ENCODE data around the gene USP21. TPM values are rescaled to one million over a fixed set of nuclear protein-coding genes. Genes with fewer than 3 reads are reported as not detected.

The USP21 gene
- total and polyA plus RNA-seq, 9 of the 15 experiments (the other 6 are each of a cell fraction or from before 2014, with no cell fraction given): 4.9 to 52.4 (median 21.6) TPM

DNA sequence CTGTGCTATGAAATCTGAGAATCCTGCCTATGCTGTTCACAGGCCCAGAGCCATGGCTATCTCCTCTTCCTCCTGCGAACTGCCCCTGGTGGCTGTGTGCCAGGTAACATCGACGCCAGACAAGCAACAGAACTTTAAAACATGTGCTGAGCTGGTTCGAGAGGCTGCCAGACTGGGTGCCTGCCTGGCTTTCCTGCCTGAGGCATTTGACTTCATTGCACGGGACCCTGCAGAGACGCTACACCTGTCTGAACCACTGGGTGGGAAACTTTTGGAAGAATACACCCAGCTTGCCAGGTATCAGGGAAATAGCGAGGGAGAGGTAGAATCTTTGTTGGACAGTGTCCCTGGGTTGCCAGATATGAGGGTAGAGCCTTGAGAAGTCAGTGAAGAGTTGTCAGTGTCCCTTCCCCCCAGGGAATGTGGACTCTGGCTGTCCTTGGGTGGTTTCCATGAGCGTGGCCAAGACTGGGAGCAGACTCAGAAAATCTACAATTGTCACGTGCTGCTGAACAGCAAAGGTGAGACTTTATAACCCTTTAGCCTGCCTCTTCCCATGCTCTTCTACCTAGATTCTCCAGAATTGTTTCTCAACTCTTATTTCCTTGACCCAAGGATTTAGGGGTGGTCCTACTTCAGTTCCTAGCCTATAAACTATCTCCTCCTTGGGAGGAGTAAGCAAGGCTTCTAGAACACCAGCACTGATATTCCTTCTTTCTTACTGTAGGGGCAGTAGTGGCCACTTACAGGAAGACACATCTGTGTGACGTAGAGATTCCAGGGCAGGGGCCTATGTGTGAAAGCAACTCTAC, 40.0 kb upstream of the USP21 start (continued):
- TF ChIP-seq ZNF146 (CRISPR knock-in tag; IDR thresholded peaks at IDR 0.05; ENCODE audit: unreplicated experiment) (no peak), CHD1 (IDR thresholded peaks at IDR 0.05; ENCODE audit: low read length) (no peak), ZNF644 (tag; IDR thresholded peaks at IDR 0.05; ENCODE audit: low read depth) (no peak), KLF13 (tag; IDR thresholded peaks at IDR 0.05; ENCODE audit: borderline replicate concordance, low read depth) (no peak), TAL1 (IDR thresholded peaks at IDR 0.05) (no peak), SOX6 (IDR thresholded peaks at IDR 0.05) (no peak), NR3C1 (CRISPR knock-in tag; IDR thresholded peaks at IDR 0.05) (no peak), ZNF217 (CRISPR knock-in tag; IDR thresholded peaks at IDR 0.05) (no peak), ZNF507 (tag; conservative IDR thresholded peaks at IDR 0.05) (no peak), SRSF3 (IDR thresholded peaks at IDR 0.05; ENCODE audit: insufficient read depth, low read length) (no peak), EZH2 (IDR thresholded peaks at IDR 0.05; ENCODE audit: borderline replicate concordance, low read depth, low read length) (no peak), TEAD2 (tag; IDR thresholded peaks at IDR 0.05) (no peak)
- TF ChIP-seq, protein P1, sequence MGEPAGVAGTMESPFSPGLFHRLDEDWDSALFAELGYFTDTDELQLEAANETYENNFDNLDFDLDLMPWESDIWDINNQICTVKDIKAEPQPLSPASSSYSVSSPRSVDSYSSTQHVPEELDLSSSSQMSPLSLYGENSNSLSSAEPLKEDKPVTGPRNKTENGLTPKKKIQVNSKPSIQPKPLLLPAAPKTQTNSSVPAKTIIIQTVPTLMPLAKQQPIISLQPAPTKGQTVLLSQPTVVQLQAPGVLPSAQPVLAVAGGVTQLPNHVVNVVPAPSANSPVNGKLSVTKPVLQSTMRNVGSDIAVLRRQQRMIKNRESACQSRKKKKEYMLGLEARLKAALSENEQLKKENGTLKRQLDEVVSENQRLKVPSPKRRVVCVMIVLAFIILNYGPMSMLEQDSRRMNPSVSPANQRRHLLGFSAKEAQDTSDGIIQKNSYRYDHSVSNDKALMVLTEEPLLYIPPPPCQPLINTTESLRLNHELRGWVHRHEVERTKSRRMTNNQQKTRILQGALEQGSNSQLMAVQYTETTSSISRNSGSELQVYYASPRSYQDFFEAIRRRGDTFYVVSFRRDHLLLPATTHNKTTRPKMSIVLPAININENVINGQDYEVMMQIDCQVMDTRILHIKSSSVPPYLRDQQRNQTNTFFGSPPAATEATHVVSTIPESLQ (CRISPR knock-in tag; IDR thresholded peaks at IDR 0.05): no peak
- TF ChIP-seq, protein P2, sequence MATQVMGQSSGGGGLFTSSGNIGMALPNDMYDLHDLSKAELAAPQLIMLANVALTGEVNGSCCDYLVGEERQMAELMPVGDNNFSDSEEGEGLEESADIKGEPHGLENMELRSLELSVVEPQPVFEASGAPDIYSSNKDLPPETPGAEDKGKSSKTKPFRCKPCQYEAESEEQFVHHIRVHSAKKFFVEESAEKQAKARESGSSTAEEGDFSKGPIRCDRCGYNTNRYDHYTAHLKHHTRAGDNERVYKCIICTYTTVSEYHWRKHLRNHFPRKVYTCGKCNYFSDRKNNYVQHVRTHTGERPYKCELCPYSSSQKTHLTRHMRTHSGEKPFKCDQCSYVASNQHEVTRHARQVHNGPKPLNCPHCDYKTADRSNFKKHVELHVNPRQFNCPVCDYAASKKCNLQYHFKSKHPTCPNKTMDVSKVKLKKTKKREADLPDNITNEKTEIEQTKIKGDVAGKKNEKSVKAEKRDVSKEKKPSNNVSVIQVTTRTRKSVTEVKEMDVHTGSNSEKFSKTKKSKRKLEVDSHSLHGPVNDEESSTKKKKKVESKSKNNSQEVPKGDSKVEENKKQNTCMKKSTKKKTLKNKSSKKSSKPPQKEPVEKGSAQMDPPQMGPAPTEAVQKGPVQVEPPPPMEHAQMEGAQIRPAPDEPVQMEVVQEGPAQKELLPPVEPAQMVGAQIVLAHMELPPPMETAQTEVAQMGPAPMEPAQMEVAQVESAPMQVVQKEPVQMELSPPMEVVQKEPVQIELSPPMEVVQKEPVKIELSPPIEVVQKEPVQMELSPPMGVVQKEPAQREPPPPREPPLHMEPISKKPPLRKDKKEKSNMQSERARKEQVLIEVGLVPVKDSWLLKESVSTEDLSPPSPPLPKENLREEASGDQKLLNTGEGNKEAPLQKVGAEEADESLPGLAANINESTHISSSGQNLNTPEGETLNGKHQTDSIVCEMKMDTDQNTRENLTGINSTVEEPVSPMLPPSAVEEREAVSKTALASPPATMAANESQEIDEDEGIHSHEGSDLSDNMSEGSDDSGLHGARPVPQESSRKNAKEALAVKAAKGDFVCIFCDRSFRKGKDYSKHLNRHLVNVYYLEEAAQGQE (IDR thresholded peaks at IDR 0.05; ENCODE audit: borderline replicate concordance): no peak; the same call in 1 of the 2 replicates
- TF ChIP-seq, protein P2 (CRISPR knock-in tag; IDR thresholded peaks at IDR 0.05; ENCODE audit: low read depth): no peak
- TF ChIP-seq, protein P3, sequence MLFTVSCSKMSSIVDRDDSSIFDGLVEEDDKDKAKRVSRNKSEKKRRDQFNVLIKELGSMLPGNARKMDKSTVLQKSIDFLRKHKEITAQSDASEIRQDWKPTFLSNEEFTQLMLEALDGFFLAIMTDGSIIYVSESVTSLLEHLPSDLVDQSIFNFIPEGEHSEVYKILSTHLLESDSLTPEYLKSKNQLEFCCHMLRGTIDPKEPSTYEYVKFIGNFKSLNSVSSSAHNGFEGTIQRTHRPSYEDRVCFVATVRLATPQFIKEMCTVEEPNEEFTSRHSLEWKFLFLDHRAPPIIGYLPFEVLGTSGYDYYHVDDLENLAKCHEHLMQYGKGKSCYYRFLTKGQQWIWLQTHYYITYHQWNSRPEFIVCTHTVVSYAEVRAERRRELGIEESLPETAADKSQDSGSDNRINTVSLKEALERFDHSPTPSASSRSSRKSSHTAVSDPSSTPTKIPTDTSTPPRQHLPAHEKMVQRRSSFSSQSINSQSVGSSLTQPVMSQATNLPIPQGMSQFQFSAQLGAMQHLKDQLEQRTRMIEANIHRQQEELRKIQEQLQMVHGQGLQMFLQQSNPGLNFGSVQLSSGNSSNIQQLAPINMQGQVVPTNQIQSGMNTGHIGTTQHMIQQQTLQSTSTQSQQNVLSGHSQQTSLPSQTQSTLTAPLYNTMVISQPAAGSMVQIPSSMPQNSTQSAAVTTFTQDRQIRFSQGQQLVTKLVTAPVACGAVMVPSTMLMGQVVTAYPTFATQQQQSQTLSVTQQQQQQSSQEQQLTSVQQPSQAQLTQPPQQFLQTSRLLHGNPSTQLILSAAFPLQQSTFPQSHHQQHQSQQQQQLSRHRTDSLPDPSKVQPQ (CRISPR knock-in tag; IDR thresholded peaks at IDR 0.05; ENCODE audit: borderline replicate concordance): no peak
